GM21526 (cell line): ENCODE data around the gene ANGPTL8.

ENCODE experiments used
- ATAC-seq: cut with Tn5 transposase; IDR thresholded peaks from one replicate; pipeline ENCODE4 v1.9.1; 2021; ENCODE audit warnings: moderate library complexity; ENCODE audit not compliant: unreplicated experiment, low FRiP score

The ANGPTL8 gene

GRCh38 chr19:11286312-11286974 lies 47.0 kb downstream of the ANGPTL8 start:
- no peak for ATAC-seq

- no peak for ATAC-seq
These were observed 48.9 kb downstream of the ANGPTL8 start for GRCh38 chr19:11288349-11288748.

GRCh38 chr19:11290256-11290655 lies 50.8 kb downstream of the ANGPTL8 start:
- no peak for ATAC-seq

GRCh38 chr19:11291415-11291814 lies 52.0 kb downstream of the ANGPTL8 start:
- no peak for ATAC-seq
